Ishikawa (cell line): ENCODE data around the gene SLC6A11.

Experiments
- EP300 ChIP-seq: IDR thresholded peaks from 2 replicates; pipeline ENCODE4 v1.6.1; 2012; ENCODE audit warnings: borderline replicate concordance
- FOXM1 ChIP-seq: IDR thresholded peaks from 2 replicates; pipeline ENCODE4 v1.6.1; 2012; ENCODE audit warnings: low read depth, borderline replicate concordance
- MAX ChIP-seq: IDR thresholded peaks from 2 replicates; pipeline ENCODE4 v1.6.1; 2012
- NFIC ChIP-seq: IDR thresholded peaks from 2 replicates; pipeline ENCODE4 v1.6.1; 2012
- REST ChIP-seq: IDR thresholded peaks from 2 replicates; pipeline ENCODE4 v1.6.1; 2012; ENCODE audit warnings: low read depth, mild to moderate bottlenecking
- TCF12 ChIP-seq: IDR thresholded peaks from 2 replicates; pipeline ENCODE4 v1.6.1; 2012; ENCODE audit warnings: low read depth
- YY1 ChIP-seq: IDR thresholded peaks from 2 replicates; pipeline ENCODE4 v1.6.1; 2012; ENCODE audit warnings: low read depth

- TF ChIP-seq REST = no peak
- no peak for TF ChIP-seq NFIC
- TF ChIP-seq YY1 = no peak
- TF ChIP-seq EP300 = no peak
- no peak for TF ChIP-seq TCF12
- TF ChIP-seq FOXM1 = no peak
- TF ChIP-seq MAX = no peak
Measured at GRCh38 chr3:10839167-10839566, 23.1 kb downstream of the SLC6A11 start.
